Measurements from ENCODE around the gene CYP46A1.

CYP46A1 gene

GRCh38 chr14:99763527-99764221 is 79.6 kb downstream of the CYP46A1 start:
- no peak for DNase-seq

DNA sequence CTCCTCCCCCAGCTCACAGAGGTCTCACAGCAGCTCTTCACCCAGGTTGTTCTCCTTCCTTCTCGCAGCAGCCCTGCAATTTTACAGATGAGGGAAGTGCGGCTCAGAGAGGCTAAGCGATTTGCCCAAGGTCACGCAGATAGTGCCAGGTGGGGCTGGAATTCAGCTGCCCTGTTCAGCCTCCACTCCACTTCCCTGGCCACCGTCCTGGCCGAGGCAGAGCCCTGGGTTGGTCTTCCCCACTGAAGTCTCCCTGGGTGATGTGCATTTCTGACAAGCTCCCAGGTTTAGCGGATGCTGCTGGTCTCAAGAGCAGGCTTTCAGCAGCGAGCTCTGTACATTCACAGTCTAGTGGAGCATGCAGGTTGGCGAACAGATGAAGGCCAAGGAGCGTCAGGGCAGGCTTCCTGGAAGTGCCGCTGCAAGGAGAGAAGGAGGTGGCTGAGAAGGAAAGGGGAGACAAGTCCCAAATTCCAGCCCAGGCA is 80.2 kb downstream of the CYP46A1 start:
- DNase-seq = no peak

DNA sequence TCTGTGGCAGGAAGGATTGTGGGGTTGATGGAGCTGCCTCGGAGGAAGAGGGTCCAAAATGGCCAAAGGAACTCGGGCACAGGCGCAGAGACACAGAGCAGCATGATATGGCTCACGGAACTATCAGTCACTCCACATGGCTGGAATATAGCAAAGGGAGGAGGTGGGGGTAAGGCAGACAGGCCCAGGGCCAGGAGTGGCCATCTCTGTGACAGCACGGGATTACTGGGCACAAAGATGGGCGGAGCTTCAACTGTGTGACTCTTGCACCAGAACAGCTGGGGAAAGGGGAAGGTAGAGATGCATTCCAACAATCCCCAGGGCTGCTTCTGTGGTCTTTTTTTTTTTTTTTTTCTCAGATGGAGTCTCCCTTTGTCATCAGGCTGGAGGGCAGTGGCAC is 84.3 kb downstream of the CYP46A1 start:
- DNase-seq = no peak

DNA sequence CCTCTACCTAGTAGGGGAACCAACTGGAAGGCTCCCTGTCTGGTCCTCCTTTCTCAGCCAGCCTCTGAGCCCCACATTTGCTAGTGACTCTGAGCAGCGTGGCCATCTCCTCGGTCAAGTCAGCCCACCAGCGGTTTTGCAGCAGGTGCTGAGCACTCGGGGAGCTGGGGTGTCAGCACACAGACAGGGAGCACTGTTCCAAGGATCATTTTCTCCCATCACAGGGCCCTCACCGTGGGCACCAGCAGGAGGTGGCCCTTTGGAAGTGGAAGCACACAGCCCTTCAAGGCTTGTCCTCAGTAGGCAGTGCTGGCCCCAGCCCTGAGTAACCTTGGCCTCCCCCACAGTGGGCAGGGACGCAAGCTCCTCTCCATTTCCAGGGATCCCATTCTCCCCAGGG is 85.0 kb downstream of the CYP46A1 start:
- no peak for DNase-seq

- DNase-seq = no peak
Observed at GRCh38 chr14:99769799-99770198, 85.7 kb downstream of the CYP46A1 start.

- DNase-seq = no peak
Observed at GRCh38 chr14:99772371-99773283, 88.5 kb downstream of the CYP46A1 start.

GRCh38 chr14:99773521-99774497 is 89.7 kb downstream of the CYP46A1 start:
- DNase-seq = no peak

- no peak for DNase-seq
Observed at GRCh38 chr14:99774556-99775307, 90.6 kb downstream of the CYP46A1 start.

DNA sequence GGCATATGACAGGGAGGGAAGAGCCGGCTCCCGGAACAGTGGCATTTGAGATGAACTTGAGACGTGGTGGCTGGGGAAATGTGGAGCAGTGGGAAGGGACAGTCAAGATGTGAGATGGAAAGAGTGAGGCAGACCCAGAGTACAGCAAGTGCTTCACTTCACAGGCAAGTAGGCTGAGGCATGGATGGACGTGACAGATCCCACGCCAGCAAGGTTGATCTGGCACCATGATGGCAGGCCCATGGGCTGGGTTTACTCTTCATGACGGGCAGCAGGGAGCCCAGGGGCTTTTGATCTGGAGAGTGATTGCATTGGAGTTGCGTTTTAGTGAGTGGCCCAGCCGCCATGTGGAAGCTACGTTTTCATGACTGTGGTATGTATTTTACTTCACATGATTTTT is 91.3 kb downstream of the CYP46A1 start:
- DNase-seq = no peak
